ENCODE data around the gene RBM22. TPM values are rescaled to one million over a fixed set of nuclear protein-coding genes. Genes with fewer than 3 reads are reported as not detected.
A peak's percentile ranks its signal among the peaks of the same experiment; 100 is the strongest.

RBM22 gene
- total and polyA plus RNA-seq, 3 experiments from 2014 or later, result 68.2 to 73.6 (median 72.7) TPM

GRCh38 chr5:150671509-150672236 is 29.2 kb downstream of the RBM22 start:
- CTCF ChIA-PET, result interaction anchor here (0.7 to 1.2 kb wide), 2 partner anchors 9 to 29 kb away, joined by 3 read pairs; partner anchors contain the start of gene RBM22
- peak in 1 of 5 donors; percentile 16 for DNase-seq

GRCh38 chr5:150670948-150671310 is 29.9 kb downstream of the RBM22 start:
- H3K9me3 Mint-ChIP-seq, result no peaks in the 10 kb centered on the region
- Histone ChIP-seq H3K4me1 (ENCODE audit: insufficient read depth, low read length) (peaks cover 9% of the 10 kb centered on the region), H3K36me3 (ENCODE audit: insufficient read depth, low read length) (no peaks in the 10 kb centered on the region), H3K27ac (ENCODE audit: low read depth, low read length) (no peak overlapping the region), H3K27me3 (ENCODE audit: insufficient read depth, low read length, poor library complexity, severe bottlenecking) (peaks cover 15% of the 10 kb centered on the region), H3K9me3 (ENCODE audit: low read length) (no peaks in the 10 kb centered on the region), H3K4me3 (ENCODE audit: low read length) (peak overlapping the region; percentile 51)
- H3K4me3 Mint-ChIP-seq, result peak overlapping the region in 6 of 7 donors; percentile 36 to 71 (median 62)
- ChIA-PET CTCF (interaction anchor here (0.7 to 1.2 kb wide), 2 partner anchors 8 to 30 kb away, joined by 3 read pairs; partner anchors contain the start of gene RBM22), POLR2A (no interaction called here)
- H3K27me3 Mint-ChIP-seq, result peaks cover 26 to 28% of the 10 kb centered on the region in 2 donors
- no peak for DNase-seq
- peaks cover 7 to 17% (median 8%) of the 10 kb centered on the region in 3 donors for H3K4me1 Mint-ChIP-seq
- H3K27ac Mint-ChIP-seq, result no peak overlapping the region
- no peaks in the 10 kb centered on the region for H3K36me3 Mint-ChIP-seq

More at GRCh38 chr5:150671509-150672236, 29.2 kb downstream of the RBM22 start:
- no peaks in the 10 kb centered on the region for H3K36me3 ChIP-seq (ENCODE audit: insufficient read depth, low read length)
- no peaks in the 10 kb centered on the region for H3K36me3 Mint-ChIP-seq
- H3K27me3 ChIP-seq (ENCODE audit: insufficient read depth, low read length, poor library complexity, severe bottlenecking), result peaks cover 15% of the 10 kb centered on the region
- H3K4me1 ChIP-seq (ENCODE audit: insufficient read depth, low read length), result peaks cover 9% of the 10 kb centered on the region
- no peaks in the 10 kb centered on the region for H3K9me3 Mint-ChIP-seq
- peaks cover 7 to 17% (median 8%) of the 10 kb centered on the region in 3 donors for H3K4me1 Mint-ChIP-seq
- no peak overlapping the region for H3K27ac ChIP-seq (ENCODE audit: low read depth, low read length)
- peaks cover 26 to 28% of the 10 kb centered on the region in 2 donors for H3K27me3 Mint-ChIP-seq
- peak overlapping the region in 1 of 8 donors; percentile 24 for H3K27ac Mint-ChIP-seq
- no peaks in the 10 kb centered on the region for H3K9me3 ChIP-seq (ENCODE audit: low read length)
- H3K4me3 Mint-ChIP-seq, result peak overlapping the region; percentile 71 to 86 (median 80)
- POLR2A ChIA-PET, result no interaction called here
- H3K4me3 ChIP-seq (ENCODE audit: low read length), result peak overlapping the region; percentile 51

- Histone ChIP-seq H3K9me3 (ENCODE audit: low read length) (no peaks in the 10 kb centered on the region), H3K27ac (ENCODE audit: low read depth, low read length) (no peak overlapping the region), H3K27me3 (ENCODE audit: insufficient read depth, low read length, poor library complexity, severe bottlenecking) (peaks cover 15% of the 10 kb centered on the region), H3K4me1 (ENCODE audit: insufficient read depth, low read length) (peaks cover 9% of the 10 kb centered on the region), H3K36me3 (ENCODE audit: insufficient read depth, low read length) (no peaks in the 10 kb centered on the region), H3K4me3 (ENCODE audit: low read length) (no peak overlapping the region)
- Mint-ChIP-seq H3K27ac (no peak overlapping the region), H3K36me3 (no peaks in the 10 kb centered on the region), H3K4me1 (peaks cover 7 to 17% (median 8%) of the 10 kb centered on the region in 3 donors), H3K9me3 (no peaks in the 10 kb centered on the region), H3K4me3 (peak overlapping the region in 3 of 7 donors; percentile 59 to 71 (median 70)), H3K27me3 (peaks cover 26 to 28% of the 10 kb centered on the region in 2 donors)
- POLR2A ChIA-PET, result no interaction called here
- CTCF ChIA-PET, result no interaction called here
- DNase-seq, result no peak
These were observed 30.5 kb downstream of the RBM22 start for GRCh38 chr5:150670275-150670947.

GRCh38 chr5:150665044-150665443 is 35.8 kb downstream of the RBM22 start:
- no peaks in the 10 kb centered on the region for H3K4me1 ChIP-seq (ENCODE audit: insufficient read depth, low read length)
- H3K27me3 Mint-ChIP-seq, result peaks cover 13 to 23% of the 10 kb centered on the region in 2 donors
- no peaks in the 10 kb centered on the region for H3K9me3 Mint-ChIP-seq
- no peak overlapping the region for H3K4me3 ChIP-seq (ENCODE audit: low read length)
- no peak overlapping the region for H3K27ac ChIP-seq (ENCODE audit: low read depth, low read length)
- peaks cover under 1% of the 10 kb centered on the region for H3K27me3 ChIP-seq (ENCODE audit: insufficient read depth, low read length, poor library complexity, severe bottlenecking)
- no peaks in the 10 kb centered on the region for H3K9me3 ChIP-seq (ENCODE audit: low read length)
- no peak for DNase-seq
- no peak overlapping the region for H3K4me3 Mint-ChIP-seq
- CTCF ChIA-PET, result no interaction called here
- H3K36me3 ChIP-seq (ENCODE audit: insufficient read depth, low read length), result no peaks in the 10 kb centered on the region
- H3K27ac Mint-ChIP-seq, result no peak overlapping the region
- POLR2A ChIA-PET, result no interaction called here
- H3K4me1 Mint-ChIP-seq, result no peaks in the 10 kb centered on the region
- H3K36me3 Mint-ChIP-seq, result no peaks in the 10 kb centered on the region

GRCh38 chr5:150663936-150664335 is 36.9 kb downstream of the RBM22 start:
- Histone ChIP-seq H3K9me3 (ENCODE audit: low read length) (no peaks in the 10 kb centered on the region), H3K4me1 (ENCODE audit: insufficient read depth, low read length) (no peaks in the 10 kb centered on the region), H3K4me3 (ENCODE audit: low read length) (no peak overlapping the region), H3K36me3 (ENCODE audit: insufficient read depth, low read length) (no peaks in the 10 kb centered on the region), H3K27me3 (ENCODE audit: insufficient read depth, low read length, poor library complexity, severe bottlenecking) (no peaks in the 10 kb centered on the region), H3K27ac (ENCODE audit: low read depth, low read length) (no peak overlapping the region)
- Mint-ChIP-seq H3K4me1 (no peaks in the 10 kb centered on the region), H3K36me3 (no peaks in the 10 kb centered on the region), H3K27ac (no peak overlapping the region), H3K4me3 (no peak overlapping the region), H3K27me3 (peaks cover 6 to 15% of the 10 kb centered on the region in 2 donors), H3K9me3 (no peaks in the 10 kb centered on the region)
- no peak for DNase-seq
- CTCF ChIA-PET, result interaction anchor here (0.8 kb wide), 1 partner anchor 120 kb away, joined by 3 read pairs; no protein-coding TSS in a partner anchor
- POLR2A ChIA-PET, result no interaction called here

GRCh38 chr5:150662731-150663516 is 37.9 kb downstream of the RBM22 start:
- Mint-ChIP-seq H3K27ac (no peak overlapping the region), H3K27me3 (peaks cover 6 to 15% of the 10 kb centered on the region in 2 donors), H3K36me3 (no peaks in the 10 kb centered on the region), H3K9me3 (no peaks in the 10 kb centered on the region), H3K4me1 (no peaks in the 10 kb centered on the region), H3K4me3 (no peak overlapping the region)
- no peak for DNase-seq
- Histone ChIP-seq H3K36me3 (ENCODE audit: insufficient read depth, low read length) (no peaks in the 10 kb centered on the region), H3K4me3 (ENCODE audit: low read length) (no peak overlapping the region), H3K9me3 (ENCODE audit: low read length) (no peaks in the 10 kb centered on the region), H3K27ac (ENCODE audit: low read depth, low read length) (no peak overlapping the region), H3K27me3 (ENCODE audit: insufficient read depth, low read length, poor library complexity, severe bottlenecking) (no peaks in the 10 kb centered on the region), H3K4me1 (ENCODE audit: insufficient read depth, low read length) (no peaks in the 10 kb centered on the region)
- CTCF ChIA-PET, result interaction anchor here (1.1 kb wide), 1 partner anchor 8 kb away, joined by 3 read pairs; no protein-coding TSS in a partner anchor
- POLR2A ChIA-PET, result interaction anchor here (0.7 kb wide), 1 partner anchor 153 kb away, joined by 3 read pairs; no protein-coding TSS in a partner anchor

GRCh38 chr5:150661821-150662596 is 38.9 kb downstream of the RBM22 start:
- Mint-ChIP-seq H3K36me3 (no peaks in the 10 kb centered on the region), H3K4me1 (peaks cover 2 to 7% (median 7%) of the 10 kb centered on the region in 3 donors), H3K9me3 (no peaks in the 10 kb centered on the region), H3K27ac (peak overlapping the region in 1 of 8 donors; percentile 30), H3K27me3 (peaks cover 6 to 15% of the 10 kb centered on the region in 2 donors), H3K4me3 (no peak overlapping the region)
- Histone ChIP-seq H3K4me1 (ENCODE audit: insufficient read depth, low read length) (peaks cover 4% of the 10 kb centered on the region), H3K4me3 (ENCODE audit: low read length) (no peak overlapping the region), H3K36me3 (ENCODE audit: insufficient read depth, low read length) (no peaks in the 10 kb centered on the region), H3K27ac (ENCODE audit: low read depth, low read length) (no peak overlapping the region), H3K9me3 (ENCODE audit: low read length) (no peaks in the 10 kb centered on the region), H3K27me3 (ENCODE audit: insufficient read depth, low read length, poor library complexity, severe bottlenecking) (no peaks in the 10 kb centered on the region)
- CTCF ChIA-PET, result interaction anchor here (1.0 to 1.6 kb wide), 3 partner anchors 9 to 102 kb away, joined by 3 to 4 read pairs (median 3); no protein-coding TSS in a partner anchor
- POLR2A ChIA-PET, result interaction anchor here (0.7 kb wide), 1 partner anchor 152 kb away, joined by 3 read pairs; no protein-coding TSS in a partner anchor
- no peak for DNase-seq
